ENCODE results near the gene WNT3.

- no peak for TF ChIP-seq EZH2 (IDR thresholded peaks at IDR 0.05; ENCODE audit: insufficient read depth, poor library complexity, severe bottlenecking)
- no peak; the same call in none of the 2 replicates for TF ChIP-seq EZH2phosphoT487 (IDR thresholded peaks at IDR 0.05; ENCODE audit: insufficient read depth, low read depth)
Observed at GRCh38 chr17:46818316-46818928, at the start of gene WNT3.
